GM18517 (cell line): Measurements from ENCODE around the gene STYXL1.
"Not testable (repeated sequence)": the region's sequence is repeated elsewhere in the genome, so short reads cannot be mapped to it uniquely, and the experiment has no call there.

ENCODE experiments used
- ATAC-seq: cut with Tn5 transposase; IDR thresholded peaks from one replicate; pipeline ENCODE4 v1.9.1; 2021; ENCODE audit warnings: mild to moderate bottlenecking, moderate library complexity; ENCODE audit not compliant: unreplicated experiment

Gene STYXL1

DNA sequence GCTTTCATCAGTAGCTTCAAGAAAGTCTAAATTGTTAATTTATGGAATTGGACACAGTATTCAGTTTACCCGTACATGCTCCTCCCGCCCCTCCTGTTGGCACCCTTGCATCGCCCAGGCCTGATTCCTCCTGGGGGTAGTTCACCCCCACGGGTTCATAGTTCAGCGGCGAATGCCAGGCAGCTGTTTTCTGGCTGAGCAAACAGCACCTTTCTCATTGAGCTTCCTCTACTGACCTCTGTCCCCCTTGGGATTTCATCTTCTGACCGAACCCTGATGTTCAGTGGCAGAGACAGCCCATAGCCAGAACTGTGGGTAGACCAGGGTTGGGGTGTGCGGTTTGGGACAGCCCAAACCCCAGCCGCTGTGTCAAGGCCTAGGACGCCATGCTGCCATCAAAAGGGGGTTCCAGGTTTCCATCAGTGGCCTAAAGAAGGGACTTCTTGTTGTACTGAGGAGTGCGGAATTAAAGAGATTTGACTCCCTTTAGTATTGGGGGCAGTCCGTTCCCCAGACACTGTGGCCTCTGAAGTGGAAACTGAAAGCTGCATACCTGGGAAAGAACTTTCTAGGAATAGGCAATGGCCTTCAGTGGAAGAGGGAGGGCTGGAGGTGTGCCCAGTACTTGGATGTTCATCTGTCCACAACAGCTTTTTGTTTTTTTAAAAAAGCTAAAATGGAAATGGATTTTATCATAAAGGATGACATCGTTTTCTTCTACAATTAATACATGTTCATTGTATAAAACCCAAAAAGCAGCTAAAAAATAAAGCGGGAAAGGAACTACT, 19.1 kb upstream of the STYXL1 start:
- no peak for ATAC-seq

DNA sequence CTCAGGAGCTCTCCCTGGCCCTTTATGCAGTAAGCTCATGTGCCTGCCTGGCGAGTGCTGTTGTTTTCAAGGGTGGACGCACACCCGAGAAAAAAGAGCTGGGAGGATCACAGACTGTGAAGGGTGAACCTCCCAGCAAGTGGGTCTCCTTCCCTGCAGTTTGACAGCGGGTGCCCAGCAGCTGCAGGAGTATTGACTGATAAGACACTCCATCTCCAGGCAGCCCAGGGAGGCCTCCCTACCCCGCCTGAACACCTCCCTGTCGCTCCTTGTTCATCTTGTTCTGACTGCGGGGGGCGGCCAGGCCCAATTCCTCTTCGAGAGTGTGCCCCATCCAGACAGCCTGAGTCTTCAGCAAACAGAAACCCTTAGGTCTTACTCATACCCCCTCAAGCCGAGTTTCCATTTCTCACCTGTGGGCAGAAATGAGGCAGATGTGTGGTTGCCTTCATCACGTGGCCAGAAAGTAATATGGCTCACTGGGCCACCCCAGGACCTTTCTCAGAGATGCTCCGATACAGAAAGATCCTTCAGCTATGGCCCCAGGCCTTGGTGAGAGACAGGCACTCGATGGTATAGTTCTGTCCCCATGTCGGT, 17.3 kb upstream of the STYXL1 start:
- ATAC-seq, result no peak

GRCh38 chr7:76064208-76064970, 16.6 kb upstream of the STYXL1 start:
- ATAC-seq, result no peak

DNA sequence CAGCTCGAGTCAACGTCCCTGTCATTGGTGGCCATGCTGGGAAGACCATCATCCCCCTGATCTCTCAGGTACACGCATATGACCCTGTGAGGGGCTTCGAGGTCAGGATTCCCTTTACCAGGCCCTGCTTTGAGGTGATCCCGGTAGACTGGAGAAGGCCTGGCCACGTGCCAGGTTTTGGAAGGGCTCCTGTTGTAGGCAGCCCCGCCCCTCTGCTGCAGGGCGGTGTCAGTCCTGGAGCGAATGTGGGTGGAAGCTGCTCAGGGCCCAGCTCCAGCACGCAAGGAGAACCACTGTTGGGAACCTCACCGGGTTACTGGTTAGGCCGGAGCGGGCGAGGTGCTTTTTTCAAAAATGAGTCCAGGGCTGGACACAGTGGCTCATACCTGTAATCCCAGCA, 15.7 kb upstream of the STYXL1 start:
- no peak for ATAC-seq

DNA sequence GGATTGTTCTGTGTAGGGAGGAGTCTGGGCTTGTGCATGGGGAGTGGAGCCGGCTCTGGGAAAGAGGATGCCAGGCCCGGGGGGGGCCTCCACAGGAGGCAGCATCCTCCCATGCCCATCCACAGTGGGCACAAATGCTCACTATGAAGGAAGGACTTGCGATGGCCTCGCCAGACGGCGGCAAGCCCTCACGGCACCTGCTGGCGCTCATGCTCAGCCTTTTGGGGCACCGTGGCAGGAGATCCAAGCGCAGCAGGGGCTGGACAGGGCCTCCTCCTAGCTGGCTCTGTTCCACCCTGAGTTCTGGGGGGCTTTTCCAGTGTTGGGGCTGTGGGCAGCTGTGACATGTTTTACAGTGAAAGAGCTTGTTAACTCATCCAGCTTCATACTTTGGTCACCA, 15.3 kb upstream of the STYXL1 start:
- no peak for ATAC-seq

DNA sequence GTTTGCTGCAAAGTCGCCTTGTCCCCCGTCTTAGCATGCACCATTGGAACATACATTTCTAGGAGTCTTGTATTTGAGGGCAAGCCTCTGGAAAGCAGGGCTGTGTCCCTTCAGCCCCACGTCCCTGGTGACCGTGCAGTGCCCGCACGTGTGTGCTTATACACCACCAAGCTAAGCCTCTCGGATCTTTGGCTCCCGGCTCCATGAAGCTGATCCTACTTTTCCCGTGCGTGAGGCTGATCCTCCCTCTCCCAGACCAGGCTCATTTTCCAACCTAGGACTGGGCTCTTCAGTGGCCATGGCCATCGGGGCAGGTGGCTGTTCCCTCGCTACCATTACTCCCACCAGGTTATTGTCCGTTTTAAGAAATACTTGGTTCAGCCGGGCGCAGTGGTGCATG, 14.5 kb upstream of the STYXL1 start:
- ATAC-seq, result no peak

- no peak for ATAC-seq
Measured at GRCh38 chr7:76060842-76061241, 13.0 kb upstream of the STYXL1 start.

DNA sequence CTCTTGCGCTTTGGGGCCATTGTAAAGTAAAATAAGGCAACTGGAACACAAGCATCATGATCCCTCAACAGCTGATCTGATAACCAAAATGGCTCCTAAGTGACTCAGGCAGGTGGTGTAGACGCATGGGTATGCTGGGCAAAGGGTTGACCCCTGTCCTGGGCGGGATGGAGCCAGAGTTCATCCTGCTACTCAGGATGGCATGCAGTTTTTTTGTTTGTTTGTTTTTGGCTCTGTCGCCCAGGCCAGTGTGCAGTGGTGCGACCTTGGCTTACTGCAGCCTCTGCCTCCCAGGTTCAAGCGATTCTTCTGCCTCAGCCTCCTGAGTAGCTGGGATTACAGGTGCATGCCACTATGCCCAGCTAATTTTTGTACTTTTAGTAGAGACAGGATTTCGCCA, 10.9 kb upstream of the STYXL1 start:
- ATAC-seq, result not testable (repeated sequence)

- ATAC-seq, result no peak
Measured at GRCh38 chr7:76057813-76058145, 10.0 kb upstream of the STYXL1 start.

DNA sequence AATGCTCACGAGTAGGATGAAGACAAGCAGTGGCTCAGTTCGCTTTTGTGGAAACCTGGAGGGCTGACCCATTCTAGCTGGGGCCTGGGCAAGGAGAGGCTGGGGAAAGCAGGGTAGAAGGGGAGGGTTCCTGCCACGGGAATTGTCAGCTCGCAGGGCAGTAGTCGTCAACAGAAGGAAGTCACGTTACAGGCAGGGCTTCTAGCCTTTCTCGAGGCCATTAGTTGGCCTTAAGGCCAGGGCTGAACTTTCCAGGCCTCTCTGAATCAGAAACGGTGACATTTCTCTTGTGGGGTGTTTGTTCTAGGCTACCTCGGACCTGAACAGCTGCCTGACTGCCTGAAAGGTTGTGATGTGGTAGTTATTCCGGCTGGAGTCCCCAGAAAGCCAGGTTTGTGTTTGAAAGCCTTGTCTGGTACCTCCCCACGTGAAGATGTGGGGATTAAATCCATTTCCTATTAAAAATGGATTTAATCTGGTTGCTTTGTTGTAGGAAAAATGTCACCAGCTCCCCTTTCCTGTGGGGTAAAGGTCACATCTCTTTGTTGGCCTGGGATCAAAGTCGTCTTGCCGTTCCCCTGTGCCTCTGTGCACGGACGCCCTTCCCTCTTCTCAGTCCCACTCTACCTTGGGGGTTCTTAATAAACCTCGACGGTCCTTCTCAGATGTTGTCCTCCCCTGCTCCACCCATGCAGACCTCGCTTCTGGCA, 9.5 kb upstream of the STYXL1 start:
- no peak for ATAC-seq

- ATAC-seq, result no peak
Measured at GRCh38 chr7:76056241-76056640, 8.4 kb upstream of the STYXL1 start.

- ATAC-seq, result no peak
Measured at GRCh38 chr7:76054123-76055120, 6.6 kb upstream of the STYXL1 start.

GRCh38 chr7:76053461-76053860, 5.7 kb upstream of the STYXL1 start:
- ATAC-seq, result no peak

DNA sequence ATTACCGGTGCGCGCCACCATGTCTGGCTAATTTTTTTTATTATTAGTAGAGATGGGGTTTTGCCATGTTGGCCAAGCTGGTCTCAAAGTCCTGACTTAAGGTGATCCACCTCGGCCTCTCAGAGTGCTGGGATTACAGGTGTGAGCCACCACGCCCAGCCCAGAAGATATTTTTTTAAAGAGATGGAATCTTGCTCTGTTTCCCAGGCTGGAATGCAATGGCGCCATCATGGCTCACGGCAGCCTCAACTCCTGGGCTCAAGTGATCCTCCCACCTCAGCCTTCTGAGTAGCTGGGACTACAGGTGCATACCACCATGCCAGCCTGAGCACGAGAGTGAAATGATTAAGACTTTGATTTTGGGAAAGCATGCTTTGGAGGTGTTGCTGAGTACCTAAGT, 4.9 kb upstream of the STYXL1 start:
- ATAC-seq, result not testable (repeated sequence)

DNA sequence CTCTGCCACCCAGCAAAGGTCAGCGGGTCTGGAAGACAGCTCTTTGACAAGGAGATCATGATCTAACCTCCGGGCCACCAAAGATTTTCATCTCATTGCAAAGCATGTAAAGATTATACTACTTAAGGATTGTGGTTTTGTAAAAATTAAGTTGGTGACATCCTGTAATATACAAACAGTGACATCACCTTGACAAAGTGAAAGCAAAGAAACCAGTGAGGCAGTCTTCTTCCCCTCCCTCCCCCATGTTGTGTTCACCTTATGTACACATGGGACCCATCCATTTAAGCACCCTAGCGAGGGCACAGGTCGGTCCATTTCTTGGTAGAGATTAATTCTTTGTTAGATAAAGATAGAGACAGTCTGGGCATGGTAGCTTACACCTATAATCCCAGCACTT, 4.0 kb upstream of the STYXL1 start:
- no peak for ATAC-seq

- no peak for ATAC-seq
Measured at GRCh38 chr7:76050545-76050944, 2.7 kb upstream of the STYXL1 start.

DNA sequence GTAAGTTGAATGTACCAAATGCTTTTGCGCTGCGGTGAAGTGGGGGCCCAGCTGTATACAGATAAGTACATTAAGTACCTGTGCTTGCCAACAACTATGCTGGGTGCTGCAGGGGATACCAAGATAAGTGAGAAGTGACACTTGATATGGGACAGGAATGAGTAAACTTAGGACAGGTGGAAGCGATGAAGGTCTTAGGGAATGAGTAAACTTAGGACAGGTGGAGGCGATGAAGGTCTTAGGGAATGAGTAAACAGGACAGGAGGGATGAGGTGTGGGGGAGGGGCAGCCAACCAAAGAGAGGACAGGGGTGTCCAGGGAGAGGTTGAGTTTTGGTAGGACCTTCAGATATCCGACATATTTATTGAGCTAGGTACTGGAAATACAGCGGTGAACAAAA, 1.5 kb upstream of the STYXL1 start:
- ATAC-seq, result no peak

DNA sequence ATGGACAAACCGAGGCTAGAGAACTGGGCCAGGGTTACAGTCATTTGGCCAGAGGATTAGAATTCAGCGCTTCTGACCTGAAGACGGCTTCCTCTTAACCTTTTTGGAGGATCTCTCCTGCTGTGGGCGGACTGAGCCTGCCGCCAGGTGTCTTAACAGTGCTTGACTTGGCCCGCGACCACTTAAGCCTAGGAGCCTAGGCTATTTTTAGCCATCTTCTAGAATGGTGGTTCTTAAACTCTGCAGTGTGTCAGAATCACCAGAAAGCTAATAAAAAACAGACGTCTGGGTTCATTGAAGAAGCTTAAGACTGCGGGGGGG, 828 bp upstream of the STYXL1 start:
- no peak for ATAC-seq

GRCh38 chr7:76047305-76047810, 442 bp downstream of the STYXL1 start:
- no peak for ATAC-seq

- ATAC-seq, result no peak
Measured at GRCh38 chr7:76044375-76044865, 3.4 kb downstream of the STYXL1 start.
